Femur (tissue), 1 donor: ENCODE data around the gene CFAP54.
A peak's percentile ranks its signal among the peaks of the same experiment; 100 is the strongest.
"Not testable (repeated sequence)": the region's sequence is repeated elsewhere in the genome, so short reads cannot be mapped to it uniquely, and the experiment has no call there.

Experiments used
- DNase-seq: peaks from one replicate; pipeline ENCODE4 v3.0.0-alpha.2; 2017

The CFAP54 gene, protein sequence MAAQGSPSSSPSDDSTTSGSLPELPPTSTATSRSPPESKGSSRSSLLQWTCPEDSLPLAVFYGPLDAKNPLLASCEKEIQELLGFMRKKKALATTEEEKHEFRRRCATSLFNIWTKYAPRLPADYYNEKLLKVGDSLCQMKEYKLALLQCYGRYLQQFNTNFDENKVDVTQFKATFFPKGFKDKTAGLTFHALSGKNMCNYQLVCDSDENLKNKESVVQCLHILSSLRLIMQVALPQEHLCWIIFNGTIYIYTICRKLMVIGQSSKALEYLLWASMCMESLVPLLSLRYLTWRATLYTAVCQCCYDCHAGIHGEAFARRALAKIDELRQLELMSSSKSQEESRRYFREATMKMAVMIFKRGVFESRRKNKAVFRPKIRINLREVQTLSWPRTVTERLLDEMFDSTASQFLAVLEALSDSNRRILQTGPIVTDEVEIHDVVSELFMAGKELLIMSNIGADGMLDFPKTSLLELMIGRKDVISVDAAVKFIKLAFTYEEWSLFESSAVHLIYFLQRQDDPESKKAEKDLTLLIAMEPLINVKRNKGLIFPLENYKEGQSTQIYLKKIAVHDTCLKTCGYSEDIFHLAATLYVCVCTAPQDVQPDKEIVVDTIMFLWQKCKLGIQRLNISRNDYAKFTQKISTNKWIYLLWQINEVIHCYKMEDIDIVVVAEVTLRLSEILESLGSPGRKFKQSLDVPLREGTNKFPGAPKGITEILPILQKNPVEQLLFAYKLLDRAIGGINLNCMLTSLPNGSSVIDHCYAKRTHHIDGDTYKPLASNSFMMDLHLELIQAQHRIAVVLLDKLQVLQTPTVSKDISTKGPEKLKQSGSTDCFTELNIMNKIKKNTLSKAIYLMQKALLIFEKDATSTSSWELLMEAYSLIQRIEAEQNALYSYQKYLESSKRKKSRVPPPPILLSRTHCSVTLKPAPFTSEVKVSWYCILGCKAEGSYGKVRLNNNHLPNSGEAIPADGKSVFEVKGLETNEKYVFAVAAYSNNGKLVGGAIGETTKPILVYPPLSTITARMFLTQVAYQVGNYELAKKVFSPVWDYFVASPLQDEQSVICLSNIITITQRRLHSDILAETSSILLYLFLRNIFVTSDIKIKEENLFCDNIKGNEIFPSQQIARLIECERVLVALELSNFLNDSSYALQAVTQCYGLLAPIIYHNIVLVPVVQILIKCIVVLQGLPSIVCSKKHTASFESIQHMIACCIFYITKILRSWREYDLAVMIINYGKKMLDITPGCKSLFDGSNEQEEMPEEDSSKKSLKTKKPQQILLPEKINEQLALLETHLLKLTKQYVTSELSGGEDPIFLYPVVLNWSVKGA (N-terminal part only)

DNA sequence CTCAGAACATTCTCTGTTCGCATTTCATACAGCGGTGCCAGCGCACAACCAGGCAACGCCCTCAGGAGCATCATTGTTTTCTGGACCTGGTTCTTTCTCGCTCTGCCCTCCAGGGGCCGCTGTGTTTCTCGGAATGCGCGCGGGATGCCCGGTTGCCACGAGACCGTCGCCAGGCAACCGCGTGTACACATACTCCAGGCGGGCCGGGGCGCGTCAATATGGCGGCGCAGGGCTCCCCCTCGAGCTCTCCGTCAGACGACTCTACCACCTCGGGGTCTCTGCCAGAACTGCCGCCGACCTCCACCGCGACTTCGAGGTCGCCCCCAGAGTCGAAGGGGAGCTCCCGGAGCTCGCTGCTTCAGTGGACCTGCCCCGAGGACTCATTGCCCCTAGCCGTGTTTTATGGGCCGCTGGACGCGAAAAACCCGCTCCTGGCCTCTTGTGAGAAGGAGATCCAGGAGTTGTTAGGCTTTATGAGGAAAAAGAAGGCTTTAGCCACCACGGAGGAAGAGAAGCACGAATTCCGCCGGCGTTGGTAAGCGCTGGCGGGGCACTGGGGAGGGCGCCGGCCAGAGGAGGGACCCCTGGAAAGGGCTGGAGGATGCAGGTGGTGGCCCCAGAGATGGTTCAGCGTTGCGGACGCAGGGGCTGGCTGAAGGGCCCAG is at the start of gene CFAP54:
CFAP54 (plus strand) TSS at position 186 of the 665 bp plus-strand sequence; CDS start at position 219, 33 bp downstream.
- peak; percentile 97 for DNase-seq

DNA sequence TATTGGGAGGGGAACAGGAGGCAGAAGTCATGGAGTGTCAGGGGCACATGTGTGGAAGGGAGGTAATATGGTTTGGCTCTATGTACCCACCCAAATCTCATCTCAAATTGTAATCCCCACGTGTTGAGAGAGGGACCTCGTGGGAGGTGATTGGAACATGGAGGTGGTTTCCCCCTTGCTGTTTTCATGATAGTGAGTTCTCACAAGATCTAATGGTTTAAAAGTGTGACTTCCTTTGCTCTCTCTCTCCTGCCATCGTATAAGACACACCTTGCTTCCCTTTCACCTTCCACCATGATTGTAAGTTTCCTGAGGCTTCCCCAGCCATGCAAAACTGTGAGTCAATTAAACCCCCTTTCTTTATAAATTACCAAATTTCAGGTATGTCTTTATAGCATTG is 47.6 kb upstream of the CFAP54 start:
- no peak for DNase-seq

DNA sequence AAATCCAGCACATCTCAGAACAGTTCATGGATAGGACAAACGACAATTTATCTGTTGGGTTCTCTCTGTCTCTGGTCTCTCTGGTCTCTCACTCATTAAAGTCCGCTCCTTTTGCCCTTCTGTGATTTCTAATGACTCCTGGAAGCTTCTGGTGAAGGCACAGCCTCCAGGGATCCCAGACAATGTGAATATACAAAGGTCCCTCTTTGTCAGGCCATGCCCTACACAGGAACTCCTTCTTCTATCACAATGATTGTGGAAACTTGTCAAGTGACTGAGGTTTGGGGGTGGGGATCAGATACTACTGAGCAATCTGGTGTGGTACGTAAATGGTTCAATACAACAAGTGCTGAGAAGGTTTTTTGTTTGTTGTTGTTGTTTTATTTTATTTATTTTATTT is 46.5 kb upstream of the CFAP54 start:
- no peak for DNase-seq

DNA sequence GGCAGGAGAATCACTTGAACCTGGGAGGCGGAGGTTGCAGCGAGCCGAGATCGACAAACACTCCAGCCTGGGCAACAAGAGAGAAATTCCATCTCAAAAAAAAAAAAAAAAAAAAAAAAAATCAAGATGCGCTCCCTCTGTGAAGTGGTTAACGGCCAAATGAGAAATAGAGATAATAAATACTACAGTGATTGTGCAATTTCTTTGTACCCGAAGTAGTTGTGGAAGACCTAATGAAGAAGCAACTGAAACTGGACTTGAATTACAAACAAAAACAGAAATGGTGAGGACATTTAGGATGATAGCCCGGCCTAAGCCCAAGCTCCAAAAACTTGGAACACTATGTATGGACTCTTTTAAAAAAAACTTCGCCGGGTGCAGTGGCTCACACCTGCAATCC is 45.0 kb upstream of the CFAP54 start:
- DNase-seq = no peak

DNA sequence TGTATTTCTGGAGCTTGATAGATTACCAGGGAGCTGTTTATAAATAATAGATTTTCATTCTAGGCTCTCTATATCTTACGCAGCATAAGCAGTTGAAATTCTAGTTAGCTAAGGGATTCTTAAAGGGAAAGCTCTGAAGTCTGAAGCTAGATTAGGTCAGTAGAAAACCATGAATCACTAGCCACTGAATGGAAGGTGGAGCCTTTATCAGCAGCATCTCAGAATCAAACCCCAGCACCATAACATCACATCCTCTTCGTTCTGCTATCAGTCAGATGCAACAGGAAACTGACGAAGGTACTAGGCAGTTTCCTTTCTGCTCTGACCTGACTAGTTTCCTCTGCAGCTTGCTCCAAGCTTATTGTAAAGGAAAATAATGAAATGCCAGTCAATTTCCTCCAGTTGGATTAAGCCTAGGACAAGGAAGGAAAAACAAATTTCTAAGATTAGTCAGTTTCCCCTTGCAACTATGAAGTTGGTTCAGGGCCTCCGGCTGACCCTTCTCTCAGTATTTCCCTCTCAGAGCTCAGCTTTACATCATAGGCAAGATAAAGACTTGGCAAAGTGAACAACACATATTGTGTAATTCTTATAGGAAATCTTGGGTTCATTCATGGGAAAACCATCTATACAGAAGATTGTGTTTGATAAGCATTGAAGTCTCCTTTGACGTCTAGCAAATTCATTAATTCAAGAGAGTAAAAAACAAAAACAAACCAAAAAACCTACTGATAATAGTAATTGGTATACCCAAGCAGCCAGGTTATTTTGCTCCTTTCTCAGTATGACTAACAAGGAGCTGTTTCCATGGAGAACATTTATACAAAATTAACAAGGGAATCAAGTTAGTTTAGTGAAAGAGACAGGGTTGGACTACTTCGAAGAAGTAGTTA is 43.4 kb upstream of the CFAP54 start:
- DNase-seq = peak; percentile 27

DNA sequence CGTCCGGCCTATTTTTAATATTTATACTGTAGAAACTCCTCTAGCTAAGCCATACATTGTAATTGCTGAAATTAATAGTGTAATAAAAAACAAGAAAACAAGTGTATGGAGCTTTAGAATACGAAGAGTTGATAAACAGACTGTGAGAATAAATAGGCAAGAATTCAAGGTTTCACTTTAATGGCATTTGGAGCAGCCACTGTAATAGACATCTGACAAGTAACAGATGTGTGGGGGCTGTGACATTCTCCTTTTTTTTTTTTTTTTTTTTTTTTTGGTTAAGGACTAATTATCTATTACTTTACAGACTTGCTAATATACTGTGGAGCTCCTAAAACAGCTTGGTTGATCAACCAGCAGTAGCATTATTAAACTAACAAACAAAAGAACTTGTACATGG is 42.1 kb upstream of the CFAP54 start:
- no peak for DNase-seq

DNA sequence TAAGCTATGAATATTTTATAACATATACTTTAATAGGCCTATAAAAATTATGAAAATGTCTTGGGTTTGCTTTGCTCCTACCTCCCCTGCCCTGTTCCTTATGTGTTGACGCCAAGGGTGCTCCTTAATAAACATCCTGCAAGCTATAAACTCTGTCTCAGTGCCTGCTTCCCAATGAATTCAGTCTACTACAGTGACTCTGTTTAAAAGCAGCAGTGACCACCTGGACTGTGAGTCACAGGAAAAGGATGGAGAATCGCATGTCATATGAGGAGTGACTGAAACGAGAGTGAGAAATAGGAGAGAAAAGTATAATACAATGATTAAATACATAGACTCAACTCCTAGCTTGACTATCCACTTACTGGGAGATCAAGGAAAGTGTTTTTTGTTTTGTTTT is 41.1 kb upstream of the CFAP54 start:
- DNase-seq = no peak

DNA sequence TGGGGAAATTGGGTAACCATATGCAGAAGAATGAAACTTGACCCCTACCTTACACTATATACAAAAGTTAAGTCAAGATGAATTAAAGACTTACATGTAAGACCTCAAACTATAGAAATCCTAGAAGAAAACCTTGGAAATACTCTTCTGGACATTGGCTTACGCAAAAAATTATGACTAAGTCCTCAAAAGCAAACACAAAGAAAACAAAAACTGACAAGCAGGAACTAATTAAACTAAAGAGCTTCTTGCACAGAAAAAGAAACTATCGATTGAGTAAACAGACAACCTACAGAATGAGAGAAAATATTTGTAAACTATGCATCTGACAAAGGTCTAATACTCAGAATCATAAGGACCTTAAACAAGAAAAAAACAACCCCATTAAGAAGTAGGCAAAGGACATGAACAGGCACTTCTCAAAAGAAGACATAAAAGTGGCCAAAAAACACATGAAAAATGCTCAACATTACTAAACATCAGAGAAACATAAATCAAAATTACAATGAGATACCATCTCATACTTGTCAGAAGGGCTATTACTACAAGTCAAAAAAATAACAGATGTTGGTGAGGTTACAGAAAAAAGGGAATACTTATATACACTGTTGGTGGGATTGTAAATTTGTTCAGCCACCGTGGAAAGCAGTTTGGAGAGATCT is 37.0 kb upstream of the CFAP54 start:
- DNase-seq = no peak

DNA sequence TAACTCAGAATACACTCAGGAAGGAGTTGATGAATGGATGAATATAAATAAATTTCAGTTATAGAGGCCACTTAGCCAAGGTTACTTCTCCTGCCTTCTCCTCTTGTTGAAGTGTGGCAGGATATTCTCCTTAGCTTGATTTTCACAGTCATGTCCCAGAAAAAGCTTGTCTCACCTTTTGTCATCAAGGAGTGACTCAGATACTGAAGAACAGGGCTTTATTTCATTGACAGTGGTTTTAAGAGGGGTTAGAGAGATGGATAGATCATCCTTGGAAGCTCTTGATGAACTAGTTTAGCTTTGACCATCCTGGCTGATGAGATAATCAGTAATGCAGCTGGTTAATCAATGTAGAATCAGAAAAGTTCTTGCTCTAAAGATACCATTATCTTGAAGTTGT is 35.0 kb upstream of the CFAP54 start:
- DNase-seq = no peak

DNA sequence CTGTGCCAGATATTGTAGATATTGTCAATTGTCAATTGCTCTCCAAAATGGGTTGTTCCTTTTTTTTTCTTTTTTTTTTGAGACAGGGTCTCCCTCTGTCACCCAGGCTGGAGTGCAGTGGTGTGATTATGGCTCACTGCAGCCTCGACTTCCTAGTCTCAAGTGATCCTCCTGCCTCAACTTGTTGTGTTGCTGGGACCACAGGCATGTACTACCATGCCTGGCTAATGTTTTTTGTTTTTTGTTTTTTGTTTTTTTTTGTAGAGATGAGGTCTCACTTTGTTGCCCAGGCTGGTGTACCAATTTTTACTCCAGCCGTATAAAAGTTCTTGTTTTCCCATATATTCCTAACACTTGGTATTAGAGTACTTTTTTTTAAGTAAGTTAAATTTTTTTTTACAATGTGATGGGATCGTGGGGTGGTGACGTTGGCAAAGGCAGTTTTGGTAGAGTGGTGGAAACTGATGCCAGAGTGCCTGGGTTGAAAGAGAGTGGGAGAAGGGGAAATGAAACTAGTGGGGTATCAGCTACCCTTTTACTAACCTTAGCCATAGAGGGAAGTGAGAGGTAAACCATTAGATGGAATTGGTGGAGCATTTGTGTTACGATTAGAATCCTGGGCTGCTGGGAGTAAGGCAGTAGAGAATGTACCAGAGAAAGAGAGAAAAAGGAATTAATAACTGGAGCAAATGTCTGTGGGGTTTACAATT is 33.0 kb upstream of the CFAP54 start:
- DNase-seq = no peak

DNA sequence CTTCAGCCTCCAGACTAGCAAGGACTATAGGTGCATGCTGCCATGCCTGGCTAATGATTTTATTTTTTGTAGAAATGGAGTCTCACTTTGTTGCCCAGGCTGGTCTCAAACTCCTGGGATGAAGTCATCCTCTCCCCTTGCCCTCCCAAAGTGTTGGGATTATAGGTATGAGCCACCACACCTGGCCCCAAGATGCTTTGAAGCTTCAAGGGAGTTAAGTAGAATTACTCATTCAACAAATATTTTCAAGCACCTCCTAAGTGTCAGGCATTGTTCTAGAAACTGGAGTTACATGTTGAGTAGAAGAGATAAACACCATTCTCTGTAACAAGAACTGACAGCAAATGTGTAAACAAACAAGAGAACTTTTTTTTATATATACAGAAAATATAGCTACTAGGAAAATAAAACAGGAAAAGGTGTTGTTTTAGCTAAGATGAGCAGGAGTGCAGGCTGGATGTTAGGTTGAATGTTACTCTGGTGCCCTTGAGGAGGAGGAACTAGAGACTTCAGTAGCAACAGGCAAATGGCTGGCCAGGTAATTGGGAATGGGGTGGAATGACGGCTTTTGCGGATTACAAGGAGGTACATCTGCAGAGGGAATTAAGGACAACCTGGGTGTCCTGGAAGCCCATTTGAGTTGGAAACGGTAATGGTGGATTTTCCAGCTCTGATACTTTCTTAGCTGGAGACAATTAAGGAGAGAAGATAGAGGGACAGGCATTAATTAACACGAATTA is 32.0 kb upstream of the CFAP54 start:
- no peak for DNase-seq

DNA sequence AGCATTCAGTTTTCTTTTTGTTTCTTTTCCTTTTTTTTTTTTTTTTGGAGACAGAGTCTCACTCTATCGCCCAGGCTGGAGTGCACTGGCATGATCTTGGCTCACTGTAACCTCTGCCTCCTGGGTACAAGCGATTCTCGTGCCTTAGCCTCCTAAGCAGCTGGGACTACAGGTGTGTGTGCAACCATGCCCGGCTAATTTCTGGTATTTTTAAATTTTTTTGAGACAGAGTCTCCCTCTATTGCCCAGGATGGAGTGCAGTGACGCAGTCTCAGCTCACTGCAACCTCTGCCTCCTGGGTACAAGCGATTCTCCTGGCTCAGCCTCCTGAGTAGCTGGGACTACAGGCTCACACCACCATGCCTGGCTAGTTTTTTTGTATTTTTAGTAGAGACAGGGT is 30.1 kb upstream of the CFAP54 start:
- DNase-seq = not testable (repeated sequence)

DNA sequence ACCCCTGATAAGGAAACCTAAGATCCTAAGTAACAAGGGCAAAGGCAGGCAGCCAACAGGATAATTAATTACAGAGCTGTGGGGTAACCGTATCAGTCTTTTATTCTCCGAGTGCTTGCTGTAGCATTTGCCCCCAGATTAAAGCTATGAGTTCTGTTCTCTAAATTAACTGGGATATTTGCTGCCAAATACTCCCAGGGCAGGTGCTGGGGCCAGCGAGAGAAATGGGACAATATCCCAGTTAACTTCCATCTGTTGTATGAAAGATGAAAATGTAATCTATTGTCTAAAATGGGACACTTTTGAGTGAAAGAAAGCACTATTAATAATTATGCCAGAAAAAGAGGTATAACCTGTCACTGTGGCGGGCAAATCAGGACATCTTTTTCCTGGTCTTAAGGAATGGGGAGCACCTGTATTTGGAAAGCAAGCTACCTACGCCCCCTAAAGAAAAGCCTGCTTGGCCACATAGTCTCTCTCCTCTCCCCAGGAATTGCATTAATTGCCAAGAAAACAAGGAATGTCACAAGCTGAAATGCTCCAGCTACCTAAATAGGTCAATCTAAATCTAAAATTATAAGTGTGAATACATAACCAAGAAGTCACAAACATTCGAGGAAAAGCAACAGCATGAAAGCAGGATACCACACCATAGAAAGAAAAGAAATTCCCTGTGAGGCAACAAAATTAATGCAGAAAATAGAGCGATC is 26.7 kb upstream of the CFAP54 start:
- DNase-seq = no peak

DNA sequence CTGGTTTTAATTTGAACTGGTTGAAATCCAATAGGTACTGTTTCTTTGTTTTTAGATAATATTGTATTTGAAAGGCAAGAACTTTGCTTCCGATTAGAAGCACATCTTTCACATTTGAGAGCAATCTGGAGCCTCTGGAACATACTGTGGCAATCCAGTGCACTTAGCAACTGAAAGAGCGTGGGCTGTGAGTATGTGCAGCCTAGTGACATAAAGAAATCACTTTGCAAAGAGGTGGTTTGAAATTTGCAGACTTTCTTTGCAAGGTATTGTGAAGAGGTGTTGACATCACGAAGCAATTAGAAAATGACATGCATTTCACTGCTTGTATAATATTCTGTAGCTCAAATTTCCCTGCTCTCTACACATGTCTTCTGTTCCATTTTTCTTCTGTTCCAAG is 23.5 kb upstream of the CFAP54 start:
- no peak for DNase-seq

DNA sequence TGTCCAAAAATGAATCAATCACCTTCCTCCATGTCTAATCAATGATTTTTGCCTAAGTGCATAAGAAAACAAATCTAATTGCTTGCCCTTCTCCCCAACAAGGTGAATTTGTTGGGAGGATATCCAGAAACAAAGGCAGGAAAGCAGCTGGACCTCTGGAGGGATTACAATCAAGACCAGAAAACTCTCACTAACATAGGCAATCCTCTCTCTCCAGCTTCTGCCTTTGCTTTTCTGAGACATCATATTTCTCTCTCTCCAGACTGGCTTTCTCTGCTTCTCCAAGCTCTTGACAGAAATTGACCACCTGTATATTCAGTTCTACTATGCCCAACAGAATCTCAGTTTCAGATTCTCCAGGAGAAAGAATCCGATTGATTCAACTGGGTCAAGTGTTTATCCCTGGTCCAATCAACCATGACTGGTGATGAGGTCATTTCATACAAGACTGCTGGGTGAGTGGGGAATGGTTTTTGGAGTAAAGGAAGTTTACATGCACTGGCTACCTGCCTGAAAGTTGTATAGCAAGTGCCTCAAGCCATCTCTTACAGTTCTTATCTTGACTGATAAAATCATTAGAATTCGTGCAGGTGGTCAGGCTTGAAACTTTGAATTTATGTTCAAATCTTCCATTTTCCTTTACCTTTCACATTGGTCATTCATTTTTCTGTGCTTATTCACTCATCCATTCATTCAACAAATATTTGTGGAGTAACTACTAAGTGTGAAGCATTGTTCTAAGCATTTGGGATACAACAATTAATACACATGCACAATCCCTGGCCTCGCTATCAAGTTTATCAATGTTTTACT is 22.2 kb upstream of the CFAP54 start:
- DNase-seq = no peak

DNA sequence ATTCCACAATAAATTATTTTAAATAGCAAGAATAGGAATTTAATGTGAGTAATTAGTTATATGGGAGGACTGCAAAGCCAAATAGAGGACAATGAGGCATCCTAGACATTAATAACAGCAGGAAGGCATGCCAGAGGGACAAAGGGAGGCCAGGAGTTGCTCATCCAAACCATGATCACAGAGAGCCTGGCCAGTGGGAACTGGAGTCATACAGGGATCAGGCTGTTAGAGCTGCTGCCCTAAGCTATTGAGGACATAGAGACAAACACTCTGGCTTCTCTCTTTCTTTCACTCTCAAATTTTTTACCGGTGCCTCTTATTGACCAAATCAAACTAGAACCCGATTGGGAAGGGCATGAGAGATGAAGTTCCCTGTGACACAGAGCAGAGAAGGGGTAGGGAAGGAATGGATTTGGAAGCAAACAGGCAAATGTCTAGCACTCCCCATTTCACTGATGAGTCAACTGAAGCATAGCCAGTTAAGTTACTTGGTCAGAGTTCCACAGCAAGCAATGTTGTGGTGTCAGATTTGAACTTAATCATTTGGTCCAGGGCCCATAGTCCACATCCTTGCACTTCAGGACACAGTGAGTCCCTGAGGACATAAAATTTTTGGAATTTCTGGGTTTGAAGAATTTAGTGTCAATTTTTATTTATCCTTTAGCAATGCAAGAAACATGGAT is 17.9 kb upstream of the CFAP54 start:
- DNase-seq = no peak

DNA sequence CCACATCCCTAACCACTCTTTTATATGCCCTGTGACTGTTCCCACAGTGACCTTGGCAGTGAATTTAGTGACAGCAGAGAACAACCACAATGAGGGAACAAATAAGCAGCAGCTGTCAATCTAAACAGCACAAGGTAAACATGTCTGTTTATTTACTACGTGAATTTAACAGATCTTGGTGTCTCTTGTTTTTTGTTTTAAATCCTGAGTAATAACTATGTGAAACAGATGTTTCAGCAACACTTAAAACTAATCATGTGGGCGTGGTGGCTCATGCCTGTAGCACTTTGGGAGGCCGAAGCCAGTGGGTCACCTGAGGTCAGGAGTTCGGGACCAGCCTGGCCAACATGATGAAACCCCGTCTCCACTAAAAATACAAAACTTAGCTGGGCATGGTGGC is 17.0 kb upstream of the CFAP54 start:
- no peak for DNase-seq
